MCF 10A (cell line): ENCODE measurements around the gene CCDC183. TPM values are rescaled to one million over a fixed set of nuclear protein-coding genes. Genes with fewer than 3 reads are reported as not detected.

ENCODE experiments used
- BruUV-seq: library from RNA; stranded (reverse); fragments of 400-500 nt; replicated peaks from 2 replicates; lab custom pipeline; 2021; lab: Mats Ljungman, UMichigan
- CTCF ChIA-PET: fragments of 300-600 bp; sonication (Branson Sonifier 250); formaldehyde crosslinking; extraction: SDS; loops from one replicate; lab custom pipeline; 2021; ENCODE audit warnings: antibody characterized with exemption, inconsistent platforms; lab: Yijun Ruan, JAX
- POLR2A ChIA-PET: fragments of 300-600, 350-650 bp; sonication (Branson Sonifier 250); formaldehyde crosslinking; extraction: SDS; loops from one replicate; lab custom pipeline; 2020; ENCODE audit warnings: antibody characterized with exemption, inconsistent platforms; lab: Yijun Ruan, JAX
- DNase-seq: peaks from one replicate; pipeline ENCODE4 v3.0.0-alpha.2; 2018; ENCODE audit not compliant: unreplicated experiment
- H3K27ac Mint-ChIP-seq: one replicate; pipeline ENCODE4 v1.8.0; 2022; ENCODE audit warnings: mild to moderate bottlenecking, low read depth, mixed read lengths; ENCODE audit not compliant: unreplicated experiment
- H3K27me3 Mint-ChIP-seq: one replicate; pipeline ENCODE4 v1.8.0; 2022; ENCODE audit warnings: mixed read lengths; ENCODE audit not compliant: insufficient read depth, unreplicated experiment
- H3K36me3 Mint-ChIP-seq: one replicate; pipeline ENCODE4 v1.8.0; 2022; ENCODE audit warnings: mild to moderate bottlenecking, moderate library complexity, mixed read lengths; ENCODE audit not compliant: insufficient read depth, unreplicated experiment
- H3K4me1 Mint-ChIP-seq: one replicate; pipeline ENCODE4 v1.8.0; 2022; ENCODE audit warnings: mixed read lengths; ENCODE audit not compliant: insufficient read depth, unreplicated experiment
- H3K4me3 Mint-ChIP-seq: one replicate; pipeline ENCODE4 v1.8.0; 2022; ENCODE audit warnings: mild to moderate bottlenecking, moderate library complexity, mixed read lengths; ENCODE audit not compliant: unreplicated experiment
- H3K9me3 Mint-ChIP-seq: one replicate; pipeline ENCODE4 v1.8.0; 2022; ENCODE audit warnings: mixed read lengths; ENCODE audit not compliant: unreplicated experiment
- CTCF ChIP-seq: fragments of 200-600 bp; IDR thresholded peaks from one replicate; pipeline ENCODE4 v1.8.0; 2022; ENCODE audit warnings: antibody characterized with exemption, mild to moderate bottlenecking; ENCODE audit not compliant: unreplicated experiment
- intact Hi-C: fragments of 100-400 bp; cut with micrococcal nuclease; formaldehyde crosslinking; loops from 2 replicates; pipeline ENCODE4 v1.14.1; 2022
- total RNA-seq: library from RNA; stranded (reverse); gene quantifications from 2 replicates; pipeline ENCODE4 v1.2.3, GENCODE V29; 2022

The CCDC183 gene
- total RNA-seq, 1 experiment from 2014 or later = 0.26 TPM

- H3K9me3 Mint-ChIP-seq = no peaks in the 10 kb centered on the region
- no peaks in the 10 kb centered on the region for H3K27me3 Mint-ChIP-seq
- ChIA-PET POLR2A (interaction anchor here (0.5 to 5.6 kb wide), 20 partner anchors 8 to 452 kb away, joined by 3 to 33 read pairs (median 4); partner anchors contain the start of genes AJM1, FBXW5, SAPCD2 and TMEM141), CTCF (interaction anchor here (0.6 to 2.8 kb wide), 7 partner anchors 14 to 228 kb away, joined by 3 to 11 read pairs (median 4); partner anchors contain the start of gene AJM1)
- peaks cover 23% of the 10 kb centered on the region for H3K36me3 Mint-ChIP-seq
- no TSS peak for BruUV-seq
- no peak for TF ChIP-seq CTCF
- H3K4me3 Mint-ChIP-seq = peak within 1 kb of the TSS; percentile 76
- no peak within 1 kb of the TSS for H3K27ac Mint-ChIP-seq
- DNase-seq = peak; percentile 64
- intact Hi-C loops = no loop called here
- no peaks in the 10 kb centered on the region for H3K4me1 Mint-ChIP-seq
These were observed 11.3 kb downstream of the CCDC183 start, which contains the start of gene RABL6 for GRCh38 chr9:136807281-136808074. TSS of gene RABL6 (plus strand) at chr9:136807948. CDS start at chr9:136808197, 249 bp downstream.

GRCh38 chr9:136808075-136808805 is 12.1 kb downstream of the CCDC183 start:
- Mint-ChIP-seq H3K4me1 (no peaks in the 10 kb centered on the region), H3K9me3 (no peaks in the 10 kb centered on the region), H3K36me3 (peaks cover 30% of the 10 kb centered on the region), H3K27me3 (no peaks in the 10 kb centered on the region), H3K4me3 (peak overlapping the region; percentile 76), H3K27ac (no peak overlapping the region)
- no peak for DNase-seq
- ChIA-PET POLR2A (interaction anchor here (0.5 to 5.6 kb wide), 19 partner anchors 8 to 321 kb away, joined by 3 to 33 read pairs (median 5); partner anchors contain the start of genes AJM1, SAPCD2 and TMEM141), CTCF (interaction anchor here (0.6 to 2.8 kb wide), 5 partner anchors 34 to 387 kb away, joined by 3 to 8 read pairs (median 4); partner anchors contain the start of genes AJM1 and FBXW5)
- intact Hi-C loops = no loop called here
- TF ChIP-seq CTCF = no peak
- no TSS peak for BruUV-seq

DNA sequence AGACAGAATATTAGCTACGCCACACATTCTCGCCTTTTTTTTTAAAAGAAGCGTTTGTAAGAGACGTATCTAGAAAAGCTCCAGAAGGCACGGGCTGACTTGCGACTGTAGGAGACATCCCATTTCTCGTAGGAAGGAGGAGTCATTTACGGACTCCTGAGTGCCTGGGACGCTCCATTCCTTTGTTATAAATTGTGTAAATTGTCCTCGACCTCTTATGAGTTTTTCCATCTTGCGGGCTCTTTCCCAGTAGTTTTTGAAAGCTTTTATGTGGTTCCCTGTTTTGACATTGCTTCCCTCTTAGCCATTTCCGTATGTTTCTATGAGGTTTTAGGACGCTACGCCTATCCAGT is 12.6 kb downstream of the CCDC183 start:
- Mint-ChIP-seq H3K4me3 (peak overlapping the region; percentile 76), H3K36me3 (peaks cover 30% of the 10 kb centered on the region), H3K4me1 (no peaks in the 10 kb centered on the region), H3K9me3 (no peaks in the 10 kb centered on the region), H3K27me3 (no peaks in the 10 kb centered on the region), H3K27ac (no peak overlapping the region)
- CTCF ChIA-PET = interaction anchor here (0.7 to 1.9 kb wide), 5 partner anchors 12 to 386 kb away, joined by 3 to 5 read pairs (median 4); partner anchors contain the start of gene FBXW5
- peak; percentile 21 for DNase-seq
- intact Hi-C loops = no loop called here
- TF ChIP-seq CTCF = no peak
- no TSS peak for BruUV-seq
- POLR2A ChIA-PET = interaction anchor here (0.6 to 5.6 kb wide), 16 partner anchors 8 to 321 kb away, joined by 3 to 33 read pairs (median 6); partner anchors contain the start of genes AJM1 and TMEM141
